ENCODE results near the gene MMP12.

GRCh38 chr11:102836290-102836875 lies 38.4 kb downstream of the MMP12 start:
- TF ChIP-seq ZNF274 (IDR thresholded peaks at IDR 0.05; ENCODE audit: low read depth, low read length) (no peak), SUZ12 (IDR thresholded peaks at IDR 0.05; ENCODE audit: extremely low read depth, insufficient read depth, insufficient read length) (no peak), YY1 (IDR thresholded peaks at IDR 0.05; ENCODE audit: insufficient read depth, insufficient read length) (no peak)

Measured in NT2/D1 (cell line).